ENCODE data around the gene TMEM44. TPM values are rescaled to one million over a fixed set of nuclear protein-coding genes. Genes with fewer than 3 reads are reported as not detected.
"Not testable (repeated sequence)": the region's sequence is repeated elsewhere in the genome, so short reads cannot be mapped to it uniquely, and the experiment has no call there.

TMEM44 gene
- total RNA-seq, 1 donor from 2014 or later = 6.9 TPM

DNA sequence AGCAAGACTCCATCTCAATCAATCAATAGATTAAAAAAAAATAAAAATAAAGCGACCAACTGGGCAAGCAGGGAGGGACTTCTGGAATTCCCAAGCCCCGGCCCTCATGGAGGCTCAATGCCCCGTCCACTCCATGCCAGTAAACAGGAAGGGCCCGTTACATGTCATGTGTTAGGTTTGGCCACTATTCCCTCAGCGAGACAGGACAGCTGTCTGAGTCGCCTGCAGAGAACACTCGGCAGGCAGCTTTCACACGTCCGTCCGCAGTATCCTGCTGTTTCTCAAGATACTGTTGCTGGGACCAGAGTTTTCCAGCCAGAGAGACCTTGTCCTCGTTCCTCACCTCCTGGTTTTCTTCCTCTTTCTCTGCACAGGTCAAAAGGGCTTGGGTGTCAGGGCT lies 18.0 kb downstream of the TMEM44 start:
- intact Hi-C loops (cut with micrococcal nuclease) = no loop called here

DNA sequence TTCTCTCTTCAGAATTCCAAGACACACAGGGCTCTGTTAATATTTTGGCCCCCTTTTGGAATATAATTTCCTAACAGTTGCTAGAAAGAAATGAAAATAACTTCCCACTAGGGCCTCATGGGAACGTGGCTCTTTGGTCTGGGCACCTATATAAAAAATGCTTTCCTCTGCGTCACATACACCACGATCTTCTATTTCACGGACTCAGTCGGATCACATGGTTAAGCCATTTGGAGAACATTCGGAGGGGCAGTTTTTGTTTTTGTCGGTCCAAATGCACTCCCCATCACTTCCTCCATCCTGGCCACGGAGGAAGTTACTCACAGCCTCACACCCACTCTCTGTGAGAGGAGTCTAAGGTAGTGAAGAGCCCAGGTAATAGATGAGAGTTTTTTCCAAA lies 21.0 kb downstream of the TMEM44 start:
- intact Hi-C loops (cut with micrococcal nuclease) = no loop called here

DNA sequence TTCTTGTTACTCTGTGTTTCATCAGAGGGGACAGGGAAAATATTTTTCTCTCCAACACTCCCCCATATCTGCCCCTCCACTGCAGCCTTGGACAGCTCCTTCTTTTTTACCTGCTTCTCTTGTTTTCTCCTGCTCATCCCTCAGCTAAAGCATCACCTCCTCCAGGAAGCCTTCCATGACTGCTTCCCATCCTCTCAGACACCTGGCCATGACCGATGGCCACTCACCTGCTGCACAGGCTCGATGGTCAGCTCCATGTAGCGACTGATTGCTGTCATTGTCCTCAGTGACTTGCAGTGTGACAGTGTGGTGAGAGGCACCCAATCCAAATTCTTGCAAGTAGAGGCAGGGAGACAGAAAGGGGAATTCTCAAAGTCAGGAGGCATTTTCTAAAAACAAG lies 22.5 kb downstream of the TMEM44 start:
- intact Hi-C loops (cut with micrococcal nuclease) = no loop called here

DNA sequence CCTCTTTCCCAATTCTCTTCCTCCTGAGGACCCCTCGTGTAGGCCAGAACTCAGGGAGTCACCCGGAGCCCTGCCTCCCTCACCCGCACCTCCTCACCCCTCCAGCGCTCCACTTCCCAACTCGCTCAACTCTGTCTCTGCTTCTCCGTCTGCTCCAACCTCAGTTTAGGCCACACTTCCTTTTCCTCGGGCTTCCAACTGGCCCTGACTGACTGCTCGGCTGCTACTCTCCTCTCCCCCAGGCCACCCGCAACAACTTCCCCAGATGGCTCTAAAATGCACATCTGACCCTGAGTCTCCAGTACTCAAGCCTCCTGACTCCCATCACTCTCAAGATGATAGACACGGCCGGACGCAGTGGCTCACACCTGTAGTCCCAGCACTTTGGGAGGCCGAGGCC lies 23.6 kb downstream of the TMEM44 start:
- intact Hi-C loops (cut with micrococcal nuclease) = no loop called here

DNA sequence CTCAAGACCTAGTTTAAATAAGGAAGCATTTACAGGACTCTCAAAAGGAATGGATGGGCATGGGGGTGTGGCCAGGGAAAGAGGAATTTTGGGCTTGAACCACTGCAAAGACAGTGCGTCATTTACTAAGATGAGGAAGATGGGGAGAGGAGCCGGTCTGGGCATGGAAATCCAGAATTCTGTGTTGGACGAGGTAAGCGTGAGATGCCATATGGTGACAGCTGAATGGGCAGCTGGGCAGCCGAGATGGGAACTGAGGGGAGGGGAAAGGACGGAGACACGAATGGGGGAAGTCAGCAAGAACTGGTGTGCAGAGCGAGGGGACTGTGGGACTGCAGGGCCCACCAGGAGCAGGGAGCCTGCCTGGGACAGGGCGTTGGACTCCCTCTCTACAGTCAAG lies 24.2 kb downstream of the TMEM44 start:
- intact Hi-C loops (cut with micrococcal nuclease) = no loop called here

DNA sequence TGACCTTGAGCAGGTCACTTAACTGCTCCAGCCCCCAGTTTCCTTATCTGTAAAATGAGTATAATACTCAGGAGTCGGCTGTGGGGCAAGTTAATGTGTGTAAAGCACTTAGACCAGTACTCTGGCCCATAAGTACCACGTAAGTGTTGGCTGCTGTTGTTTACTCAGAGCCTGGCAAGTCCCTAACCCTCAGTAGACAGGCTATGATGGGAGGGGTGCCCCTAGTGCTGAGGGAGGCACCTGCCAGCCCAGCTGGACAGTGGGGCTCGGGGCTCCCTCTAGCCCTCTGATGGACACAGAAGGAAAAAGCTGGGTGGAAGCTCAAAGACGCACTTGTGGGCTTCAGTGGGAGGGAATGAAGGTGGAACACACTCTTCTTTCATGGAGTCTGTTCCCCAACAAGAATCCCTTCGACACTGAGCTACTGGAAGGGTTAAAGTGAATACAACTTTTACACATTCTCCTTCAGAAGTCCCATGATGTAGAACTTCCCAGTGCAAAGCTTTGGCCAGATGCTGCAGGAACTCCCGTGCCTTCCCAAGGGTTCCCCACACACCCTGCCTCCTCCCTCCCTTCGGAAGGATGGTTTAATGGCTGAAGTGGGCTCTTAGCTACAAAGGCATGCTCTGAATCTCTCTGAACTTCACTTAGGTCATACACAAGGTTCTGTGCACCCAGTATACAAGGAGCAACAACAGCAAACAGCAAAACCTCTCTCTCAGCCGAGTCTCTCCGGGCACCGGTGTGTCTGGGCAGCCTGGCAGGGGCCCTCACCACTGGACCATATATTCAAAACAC lies 25.4 kb downstream of the TMEM44 start:
- intact Hi-C loops (cut with micrococcal nuclease) = no loop called here

DNA sequence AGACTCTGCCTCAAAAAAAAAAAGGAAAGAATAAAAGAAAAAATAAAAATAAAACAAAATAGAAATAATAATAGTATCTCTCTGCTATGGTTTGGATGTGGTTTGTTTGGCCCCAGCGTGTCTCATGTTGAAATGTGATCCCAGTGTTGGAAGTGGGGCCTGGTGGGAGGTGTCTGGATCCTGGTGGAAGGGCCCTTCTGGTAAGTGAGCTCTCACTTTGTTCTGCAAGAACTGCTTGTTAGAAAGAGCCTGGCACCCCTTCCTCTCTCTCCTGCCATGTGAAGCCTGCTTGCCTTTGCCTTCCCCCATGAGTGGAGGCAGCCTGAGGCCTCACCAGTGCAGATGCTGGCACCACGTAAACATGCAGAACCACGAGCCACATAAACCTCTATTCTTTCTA lies 26.3 kb downstream of the TMEM44 start:
- intact Hi-C loops (cut with micrococcal nuclease) = no loop called here

DNA sequence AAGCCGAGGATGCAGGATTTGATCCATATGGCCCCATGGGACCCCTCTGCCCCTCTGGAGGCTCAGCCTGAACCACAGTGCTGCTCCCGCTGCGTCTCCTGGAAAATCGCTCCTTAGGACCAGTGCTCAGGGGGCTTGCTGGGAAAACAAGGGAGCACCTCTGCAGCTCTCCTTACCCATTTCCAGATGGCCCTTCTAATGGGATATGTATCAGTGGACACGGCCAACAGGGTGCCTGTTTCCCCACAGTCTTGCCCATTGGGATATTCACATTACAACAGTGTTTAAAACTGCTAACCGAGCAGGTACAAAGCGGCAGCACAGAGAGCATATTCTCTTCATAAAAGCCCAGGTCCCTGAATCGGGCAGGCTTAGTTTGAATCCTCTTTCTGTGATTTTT lies 27.1 kb downstream of the TMEM44 start:
- intact Hi-C loops (cut with micrococcal nuclease) = no loop called here

DNA sequence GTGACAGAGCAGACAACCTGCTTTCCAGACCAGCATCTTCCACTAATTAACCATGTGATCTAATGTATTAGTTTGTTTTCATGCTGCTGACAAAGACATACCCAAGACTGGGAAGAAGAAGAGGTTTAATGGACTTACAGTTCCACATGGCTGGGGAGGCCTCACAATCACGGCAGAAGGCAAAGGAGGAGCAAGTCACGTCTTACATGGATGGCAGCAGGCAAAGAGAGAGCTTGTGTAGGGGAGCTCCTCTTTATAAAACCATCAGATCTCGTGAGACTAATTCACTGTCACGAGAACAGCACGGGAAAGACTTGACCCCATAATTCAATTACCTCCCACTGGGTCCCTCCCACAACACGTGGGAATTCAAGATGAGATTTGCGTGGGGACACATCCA lies 27.9 kb downstream of the TMEM44 start:
- intact Hi-C loops (cut with micrococcal nuclease) = not testable (repeated sequence)

DNA sequence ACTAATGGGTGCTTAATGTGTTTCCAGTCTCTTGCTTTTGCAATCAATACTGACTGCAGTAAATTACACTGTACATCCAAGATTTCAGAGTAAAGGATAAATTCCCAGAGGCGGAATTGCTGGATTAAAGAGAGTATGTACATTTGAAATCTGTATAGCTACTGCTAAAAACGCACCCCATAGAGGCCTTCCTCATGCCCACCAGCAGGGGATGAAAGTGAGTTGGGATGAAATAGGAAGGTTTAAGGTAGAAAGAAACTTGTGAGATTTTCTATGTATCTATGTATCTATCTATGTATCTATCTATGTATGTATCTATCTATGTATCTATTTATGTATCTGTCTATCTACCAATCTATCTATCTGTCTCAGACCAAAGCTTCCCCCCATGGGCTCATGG lies 28.4 kb downstream of the TMEM44 start:
- intact Hi-C loops (cut with micrococcal nuclease) = no loop called here

DNA sequence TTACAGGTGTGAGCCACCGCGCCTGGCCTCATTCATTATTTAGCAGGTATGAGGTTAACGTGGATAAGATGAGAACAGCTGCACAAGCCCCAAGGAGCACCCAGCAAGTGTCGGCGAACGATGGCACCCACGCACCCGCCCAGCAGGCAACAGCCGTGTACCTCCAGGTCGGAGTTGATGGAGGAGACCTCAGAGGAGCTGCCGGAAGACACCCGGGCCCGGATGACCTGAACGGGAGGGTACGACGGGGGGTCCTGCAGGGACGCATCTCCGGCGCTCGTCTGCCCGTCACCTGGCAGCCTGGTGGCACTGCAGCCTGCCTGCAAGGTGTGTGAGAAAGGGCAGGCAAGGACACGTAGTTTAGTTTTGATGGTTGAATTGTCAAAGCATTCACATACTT lies 29.1 kb downstream of the TMEM44 start:
- intact Hi-C loops (cut with micrococcal nuclease) = no loop called here

DNA sequence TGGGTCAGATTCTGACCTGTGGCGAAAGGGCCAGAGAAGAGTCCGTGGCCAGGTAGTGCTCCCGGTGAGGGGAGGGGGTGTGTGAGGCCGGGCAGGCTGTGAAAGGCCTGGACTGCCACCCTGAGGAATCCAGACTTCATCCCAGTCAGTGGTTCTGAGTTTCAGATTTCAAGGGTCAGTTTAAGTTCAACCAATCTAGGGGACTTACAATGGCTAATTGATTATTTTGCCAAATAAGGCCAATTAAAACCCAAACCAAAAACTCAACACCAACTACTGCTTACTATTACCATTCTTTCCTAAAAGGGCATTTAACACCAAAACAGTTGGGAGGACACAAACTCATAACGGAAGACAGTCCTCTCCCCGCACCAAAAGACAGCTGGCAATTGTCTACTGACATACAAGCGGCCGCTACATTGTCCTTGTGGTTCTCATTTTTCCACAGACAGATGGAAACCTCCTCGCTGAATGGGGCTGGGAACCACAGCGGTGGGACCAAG lies 30.5 kb downstream of the TMEM44 start:
- intact Hi-C loops (cut with micrococcal nuclease) = no loop called here

DNA sequence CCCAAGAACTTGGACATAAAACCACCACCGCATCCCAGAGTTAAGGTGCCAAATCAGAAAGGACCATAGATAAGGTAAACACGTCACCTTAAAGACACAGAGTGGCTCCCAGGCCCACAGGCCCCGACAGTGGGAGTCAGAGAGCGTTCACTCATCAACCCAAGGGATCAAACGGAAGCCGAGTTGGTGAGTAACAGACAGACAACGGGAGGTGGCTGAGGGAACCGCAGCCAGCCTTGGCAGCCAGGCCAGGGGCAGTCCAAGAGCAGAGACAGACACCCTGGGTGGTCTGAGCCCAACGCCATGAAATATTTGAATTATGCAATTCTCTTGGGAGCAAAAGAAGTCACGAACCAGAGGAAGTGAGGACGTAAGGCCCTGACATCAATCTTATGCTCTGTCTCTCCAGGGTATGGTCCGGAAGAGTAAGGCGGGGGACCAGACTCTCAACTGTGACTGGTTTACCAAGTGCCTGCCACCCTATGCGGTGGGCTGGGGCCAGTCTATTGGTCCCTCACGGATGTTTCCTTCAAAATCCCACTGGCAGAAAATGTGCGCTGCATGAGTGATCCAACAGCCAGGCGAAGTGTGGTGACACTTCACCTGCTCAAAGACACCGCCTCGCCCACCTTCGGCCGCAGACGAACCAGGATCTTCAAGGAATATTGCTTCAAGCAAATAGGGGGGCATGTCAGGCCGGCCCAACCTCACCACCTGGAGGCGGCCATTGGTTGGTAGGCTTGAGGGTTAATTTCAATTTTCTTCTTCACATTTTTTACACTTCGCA lies 34.3 kb downstream of the TMEM44 start:
- intact Hi-C loops (cut with micrococcal nuclease) = no loop called here

DNA sequence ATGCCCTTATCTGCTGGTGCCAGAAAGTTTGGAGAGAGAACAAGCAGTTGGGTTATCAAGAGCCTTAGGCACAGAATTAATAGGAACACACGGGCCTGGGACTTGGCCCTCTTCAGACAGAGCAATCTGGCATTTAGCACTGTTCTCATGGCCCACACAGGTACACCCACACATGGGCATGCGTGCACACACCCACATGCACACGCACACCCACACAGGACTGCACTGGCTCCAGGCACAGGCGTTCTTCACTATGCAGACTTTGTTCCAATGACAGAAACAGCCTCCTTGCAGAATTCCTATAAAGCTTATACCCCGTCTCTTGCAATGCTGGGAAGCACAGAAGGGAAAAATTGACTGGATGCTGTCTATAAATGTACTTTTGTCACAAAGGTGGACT lies 36.3 kb downstream of the TMEM44 start:
- intact Hi-C loops (cut with micrococcal nuclease) = no loop called here

DNA sequence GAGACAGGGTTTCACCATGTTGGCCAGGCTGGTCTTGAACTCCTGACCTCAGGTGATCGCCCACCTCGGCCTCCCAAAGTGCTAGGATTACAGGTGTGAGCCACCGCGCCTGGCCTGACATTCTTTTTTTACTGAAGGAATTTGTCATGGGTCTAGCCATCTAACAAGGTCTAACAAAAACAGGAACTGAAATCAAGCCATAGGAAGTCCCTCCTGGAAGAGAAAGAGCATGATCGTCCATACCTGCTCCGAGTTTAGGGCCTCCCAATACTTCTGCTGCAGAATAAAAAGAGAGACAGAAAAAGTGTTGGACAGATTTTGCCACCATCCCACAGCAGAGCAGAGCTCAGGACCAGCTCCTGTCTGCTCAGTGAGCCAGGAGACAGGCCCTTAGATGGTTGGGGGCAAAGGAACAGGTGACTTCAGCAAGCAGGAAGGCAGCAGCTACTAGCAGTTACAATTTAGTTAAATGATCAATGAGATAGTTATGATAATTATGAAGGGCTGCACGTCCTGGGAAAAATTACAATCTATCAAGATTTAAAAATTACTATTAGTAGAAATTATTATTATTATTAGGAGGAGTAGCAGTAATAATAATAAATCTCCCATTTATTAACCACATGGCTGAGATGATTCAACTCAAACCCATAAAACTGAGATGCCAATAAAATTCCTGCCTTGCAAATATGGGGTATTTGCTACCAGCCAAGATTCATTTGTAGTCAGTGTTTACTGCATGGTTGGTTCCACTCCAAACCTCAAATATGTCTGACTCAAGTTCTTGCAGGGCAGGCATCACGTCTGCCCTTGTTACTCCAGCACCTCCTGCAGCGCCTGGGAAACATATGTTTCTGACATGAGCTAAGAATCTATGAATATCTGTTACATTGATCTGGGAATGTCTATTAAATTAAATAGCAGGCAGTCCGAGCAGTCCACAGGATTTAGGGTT lies 40.1 kb downstream of the TMEM44 start:
- intact Hi-C loops (cut with micrococcal nuclease) = no loop called here

DNA sequence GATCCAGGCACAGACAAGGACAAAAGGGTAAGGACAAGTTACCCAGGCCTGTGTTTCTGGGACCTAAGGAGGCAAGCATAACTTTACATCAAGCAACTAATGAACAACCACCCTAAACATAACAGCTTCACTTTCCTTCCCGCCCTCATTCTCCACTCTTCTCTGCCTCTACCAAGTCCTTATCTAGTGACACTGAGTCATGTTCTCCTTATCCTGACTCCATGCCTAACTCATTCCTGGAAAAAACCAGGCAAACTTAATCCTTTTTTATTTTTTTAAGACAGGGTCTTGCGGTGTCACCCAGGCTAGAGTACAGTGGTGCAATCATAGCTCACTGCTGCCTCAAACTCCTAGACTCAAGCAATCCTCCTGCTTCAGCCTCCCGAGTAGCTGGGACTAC lies 44.5 kb downstream of the TMEM44 start:
- intact Hi-C loops (cut with micrococcal nuclease) = no loop called here

DNA sequence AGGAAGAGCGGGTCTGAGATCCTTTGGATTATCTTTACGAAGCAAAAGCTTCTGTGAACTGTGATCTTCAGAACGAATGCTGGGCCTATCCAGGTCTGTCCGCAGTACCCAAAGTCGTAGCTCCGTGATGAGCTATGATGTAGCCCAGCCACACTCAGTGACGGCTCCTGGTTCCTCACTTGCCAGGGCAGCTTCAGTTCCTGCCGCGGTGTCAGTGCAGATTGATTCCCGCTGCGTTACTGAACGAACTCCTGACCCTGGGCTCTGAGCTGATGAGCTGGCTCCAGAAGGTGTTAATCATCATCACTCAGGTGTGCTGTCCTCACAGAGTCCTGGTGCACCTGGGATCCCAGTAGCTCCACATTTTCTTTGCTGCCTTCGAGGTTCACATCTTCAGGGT lies 45.0 kb downstream of the TMEM44 start:
- intact Hi-C loops (cut with micrococcal nuclease) = no loop called here

DNA sequence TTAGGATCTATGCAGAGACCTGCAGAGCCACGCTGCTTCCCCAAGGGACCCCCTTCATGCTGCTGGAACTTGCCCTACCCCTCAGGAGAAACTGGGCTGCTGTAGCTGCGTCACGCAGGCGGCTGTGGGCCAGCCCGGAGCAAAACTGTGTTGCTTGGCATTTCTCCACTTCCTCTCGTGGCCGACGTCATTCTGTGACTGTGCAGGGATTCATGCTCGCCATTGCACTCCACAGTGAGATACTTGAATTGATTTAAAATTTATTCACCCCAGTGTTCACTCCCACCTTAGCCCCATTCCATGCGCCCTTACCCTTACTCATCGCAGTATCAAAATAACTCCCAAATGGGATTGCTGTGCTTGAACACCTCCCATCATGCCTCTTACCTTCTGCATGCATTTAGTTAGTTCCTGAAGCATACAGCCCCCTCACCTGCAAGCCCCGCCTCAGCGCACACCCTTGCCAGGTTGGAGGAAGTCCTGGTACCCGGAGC lies 45.7 kb downstream of the TMEM44 start:
- intact Hi-C loops (cut with micrococcal nuclease) = no loop called here

DNA sequence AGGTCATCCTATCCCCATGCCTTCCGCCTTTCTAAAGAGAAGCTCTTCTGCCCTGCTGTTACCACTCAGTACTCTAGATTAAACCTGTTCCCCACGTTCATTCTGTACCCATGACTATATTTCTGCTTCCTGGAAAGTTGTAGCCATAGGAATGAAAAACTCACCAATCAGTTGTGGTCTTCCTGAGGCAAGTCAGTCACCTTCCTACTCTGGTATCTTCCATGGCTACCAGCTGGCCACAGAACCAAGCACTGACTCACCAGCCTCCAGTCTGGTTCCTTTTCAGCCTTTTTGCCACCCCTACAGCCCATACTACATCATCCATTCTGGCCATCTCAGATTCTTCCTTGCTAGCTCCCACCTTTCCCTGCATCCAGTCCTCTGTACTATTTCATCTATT lies 46.4 kb downstream of the TMEM44 start:
- intact Hi-C loops (cut with micrococcal nuclease) = no loop called here

DNA sequence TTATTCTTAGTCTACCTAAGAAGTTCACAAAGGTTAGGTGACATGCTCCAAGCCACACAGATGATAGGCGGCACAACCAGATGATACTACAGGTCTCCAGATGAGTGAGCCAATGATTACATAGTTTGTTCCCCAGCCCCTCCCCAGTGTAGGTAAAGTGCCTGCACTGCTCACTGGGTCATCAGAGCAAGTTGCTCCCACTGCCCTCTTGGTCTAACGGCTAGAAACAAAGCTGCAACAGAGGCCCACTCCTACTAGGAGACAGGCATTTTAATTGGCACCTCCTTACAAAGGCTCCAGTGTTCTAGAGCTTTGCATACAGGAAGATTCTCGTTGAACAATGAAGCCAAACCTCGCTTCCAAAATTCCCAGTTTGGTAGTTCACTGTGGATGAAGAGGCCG lies 47.3 kb downstream of the TMEM44 start:
- intact Hi-C loops (cut with micrococcal nuclease) = loop anchor here (2.0 kb wide), 1 partner anchor 993 kb away; the partner anchor contains the start of gene OPA1

DNA sequence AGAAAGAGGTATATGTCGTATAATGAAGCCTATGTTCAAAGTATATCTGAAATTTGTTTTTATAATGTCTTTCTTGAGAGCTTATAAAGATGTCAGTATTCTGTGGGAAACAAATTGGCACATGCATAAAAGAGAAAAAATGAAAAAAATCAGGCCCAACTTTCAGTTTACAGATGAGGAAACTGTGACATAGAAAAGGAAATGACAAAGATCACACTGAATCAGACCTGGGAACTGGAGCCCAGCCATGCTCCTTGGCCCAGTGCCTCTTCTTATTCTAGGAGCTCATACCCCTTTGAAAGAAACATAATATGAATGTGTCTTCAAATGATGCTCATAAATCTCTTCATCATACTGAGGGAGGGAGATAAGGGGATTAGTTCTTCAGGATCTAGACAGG lies 48.4 kb downstream of the TMEM44 start:
- intact Hi-C loops (cut with micrococcal nuclease) = loop anchor here (2.0 to 5.0 kb wide), 3 partner anchors 87 to 992 kb away; partner anchors contain the start of genes HES1, LSG1 and OPA1
